HepG2 (cell line): ENCODE measurements around the gene GNG12. TPM values are rescaled to one million over a fixed set of nuclear protein-coding genes. Genes with fewer than 3 reads are reported as not detected.
A peak's percentile ranks its signal among the peaks of the same experiment; 100 is the strongest.

Source experiments
- AFF4 ChIP-seq: sonication (generic); formaldehyde crosslinking; IDR thresholded peaks from 2 replicates; pipeline ENCODE4 v1.4.0; 2020; ENCODE audit warnings: missing genetic modification reagents
- AGO2 ChIP-seq: fragments of 200-400 bp; formaldehyde crosslinking; optimal IDR thresholded peaks from 2 replicates; pipeline ENCODE3; 2017; ENCODE audit warnings: mild to moderate bottlenecking, low read depth, low read length, moderate library complexity
- AHDC1 ChIP-seq: sonication (generic); formaldehyde crosslinking; IDR thresholded peaks from 2 replicates; pipeline ENCODE4 v1.5.1; 2020; ENCODE audit warnings: mild to moderate bottlenecking, missing genetic modification reagents, borderline replicate concordance
- CBX1 ChIP-seq: IDR thresholded peaks from one replicate; pipeline ENCODE4 v1.6.1; 2016; ENCODE audit warnings: antibody characterized with exemption, low read depth
- CSRNP2 ChIP-seq: sonication (generic); formaldehyde crosslinking; conservative IDR thresholded peaks from 2 replicates; pipeline ENCODE4 v1.8.0; 2022; ENCODE audit warnings: low read depth, missing genetic modification reagents
- EZH2 ChIP-seq: conservative IDR thresholded peaks from 2 replicates; pipeline ENCODE4 v1.6.1; 2012; ENCODE audit warnings: mild to moderate bottlenecking, low read depth, low read length, moderate library complexity
- HES4 ChIP-seq: sonication (generic); formaldehyde crosslinking; IDR thresholded peaks from 2 replicates; pipeline ENCODE4 v1.9.0; 2021; ENCODE audit warnings: mild to moderate bottlenecking, missing genetic modification reagents, borderline replicate concordance
- IKZF4 ChIP-seq: sonication (generic); formaldehyde crosslinking; IDR thresholded peaks from 2 replicates; pipeline ENCODE4 v1.5.1; 2020; ENCODE audit warnings: borderline replicate concordance, mild to moderate bottlenecking, low read depth, missing genetic modification reagents; ENCODE audit errors: not compliant biosample characterization
- TFAP4 ChIP-seq: sonication (generic); IDR thresholded peaks from 2 replicates; pipeline ENCODE4 v1.6.1; 2016; ENCODE audit warnings: low read depth, borderline replicate concordance
- TMF1 ChIP-seq: sonication (generic); formaldehyde crosslinking; IDR thresholded peaks from 2 replicates; pipeline ENCODE4 v1.8.1; 2022; ENCODE audit warnings: low read depth, missing genetic modification reagents
- XBP1 ChIP-seq: sonication (generic); formaldehyde crosslinking; IDR thresholded peaks from 2 replicates; pipeline ENCODE4 v1.5.0; 2020; ENCODE audit warnings: missing genetic modification reagents
- ZFX ChIP-seq: sonication (generic); formaldehyde crosslinking; IDR thresholded peaks from 2 replicates; pipeline ENCODE4 v1.4.0; 2020; ENCODE audit warnings: mild to moderate bottlenecking, low read depth, missing genetic modification reagents, moderate library complexity
- ZKSCAN8 ChIP-seq: IDR thresholded peaks from 2 replicates; pipeline ENCODE4 v1.6.1; 2016; ENCODE audit warnings: borderline replicate concordance, missing genetic modification reagents, missing compliant biosample characterization
- ZNF160 ChIP-seq: sonication (generic); formaldehyde crosslinking; IDR thresholded peaks from 2 replicates; pipeline ENCODE4 v1.8.0; 2022; ENCODE audit warnings: mild to moderate bottlenecking, inconsistent platforms, missing genetic modification reagents
- ZNF224 ChIP-seq: sonication (generic); formaldehyde crosslinking; IDR thresholded peaks from 2 replicates; pipeline ENCODE4 v1.5.0; 2020; ENCODE audit warnings: mild to moderate bottlenecking, missing genetic modification reagents
- ZNF670 ChIP-seq: sonication (generic); formaldehyde crosslinking; IDR thresholded peaks from 2 replicates; pipeline ENCODE4 v1.8.0; 2022; ENCODE audit warnings: mild to moderate bottlenecking, missing genetic modification reagents, borderline replicate concordance
- ZNF772 ChIP-seq: sonication (generic); formaldehyde crosslinking; IDR thresholded peaks from 2 replicates; pipeline ENCODE4 v1.5.0; 2020; ENCODE audit warnings: mild to moderate bottlenecking, missing genetic modification reagents
- polyA plus RNA-seq, 8 experiments: library from polyadenylated mRNA; depleted of rRNA in 3 of 8; stranded (reverse) in 7 of 8; unstranded in 1 of 8; fragments of >200 nt; fragmentation: Illumina TruSeq in 4 of 8; extraction: Trizol in 4 of 8; gene quantifications; 2 replicates each; pipeline versions ENCODE4 v1.2.1 to v1.2.3, GENCODE V29; 2011 to 2016; ENCODE audit warnings: low read depth in 4 of 8, missing spikeins in 1 of 8, mixed read lengths in 1 of 8; ENCODE audit not compliant: insufficient read depth in 1 of 8
- total RNA-seq, 5 experiments: library from RNA; depleted of rRNA; stranded (reverse); fragments of >200 nt; fragmentation: Illumina TruSeq; extraction: Trizol; gene quantifications; 2 replicates each; pipeline ENCODE4 v1.2.3, GENCODE V29; 2016; ENCODE audit warnings: low read depth in 1 of 5

Gene GNG12
- total and polyA plus RNA-seq, 2 of the 13 experiments (the other 11 are each of a cell fraction or from before 2014, with no cell fraction given): 0.11 TPM

GRCh38 chr1:67685558-67686266, 147.6 kb downstream of the GNG12 start (continued):
- no peak for TF ChIP-seq CSRNP2
- TF ChIP-seq XBP1 (CRISPR knock-in tag): no peak
- no peak for TF ChIP-seq TFAP4
- peak; percentile 2; the same call in 1 of the 2 replicates for TF ChIP-seq ZNF160 (CRISPR knock-in tag)
- no peak for TF ChIP-seq ZNF772
- 0 out of 2 replicates have a peak, but pooled peaks have one; percentile 34 for TF ChIP-seq AHDC1 (CRISPR knock-in tag)
- TF ChIP-seq TMF1: no peak; the same call in 1 of the 2 replicates
- TF ChIP-seq AGO2: peak; percentile 90
- TF ChIP-seq ZNF224 (CRISPR knock-in tag): no peak
- 0 out of 2 replicates have a peak, but pooled peaks have one; percentile 71 for TF ChIP-seq ZNF670 (CRISPR knock-in tag)
- TF ChIP-seq CBX1: peak; percentile 36
- TF ChIP-seq EZH2: no peak
- TF ChIP-seq IKZF4: no peak
- 0 out of 2 replicates have a peak, but pooled peaks have one; percentile 58 for TF ChIP-seq HES4
- TF ChIP-seq ZKSCAN8: no peak
- TF ChIP-seq ZFX (CRISPR knock-in tag): 0 out of 2 replicates have a peak, but pooled peaks have one; percentile 0
- TF ChIP-seq AFF4 (CRISPR knock-in tag): no peak
